ENCODE measurements around the gene RNF222.

GRCh38 chr17:8391711-8392110 lies 5.9 kb downstream of the RNF222 start:
- TF ChIP-seq, protein P1, sequence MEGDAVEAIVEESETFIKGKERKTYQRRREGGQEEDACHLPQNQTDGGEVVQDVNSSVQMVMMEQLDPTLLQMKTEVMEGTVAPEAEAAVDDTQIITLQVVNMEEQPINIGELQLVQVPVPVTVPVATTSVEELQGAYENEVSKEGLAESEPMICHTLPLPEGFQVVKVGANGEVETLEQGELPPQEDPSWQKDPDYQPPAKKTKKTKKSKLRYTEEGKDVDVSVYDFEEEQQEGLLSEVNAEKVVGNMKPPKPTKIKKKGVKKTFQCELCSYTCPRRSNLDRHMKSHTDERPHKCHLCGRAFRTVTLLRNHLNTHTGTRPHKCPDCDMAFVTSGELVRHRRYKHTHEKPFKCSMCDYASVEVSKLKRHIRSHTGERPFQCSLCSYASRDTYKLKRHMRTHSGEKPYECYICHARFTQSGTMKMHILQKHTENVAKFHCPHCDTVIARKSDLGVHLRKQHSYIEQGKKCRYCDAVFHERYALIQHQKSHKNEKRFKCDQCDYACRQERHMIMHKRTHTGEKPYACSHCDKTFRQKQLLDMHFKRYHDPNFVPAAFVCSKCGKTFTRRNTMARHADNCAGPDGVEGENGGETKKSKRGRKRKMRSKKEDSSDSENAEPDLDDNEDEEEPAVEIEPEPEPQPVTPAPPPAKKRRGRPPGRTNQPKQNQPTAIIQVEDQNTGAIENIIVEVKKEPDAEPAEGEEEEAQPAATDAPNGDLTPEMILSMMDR (IDR thresholded peaks at IDR 0.05) = no peak
- TF ChIP-seq POLR2A (IDR thresholded peaks at IDR 0.05) = no peak
